Muscle layer of duodenum (tissue), 2 donors: Measurements from ENCODE around the gene CLCA4.

Experiments
- H3K27ac ChIP-seq: one replicate; pipeline ENCODE4 v1.7.0; 2013; ENCODE audit warnings: mild to moderate bottlenecking, low read length
- H3K27me3 ChIP-seq: one replicate; pipeline ENCODE4 v1.7.0; 2013; ENCODE audit warnings: low read depth, mild to moderate bottlenecking, control low read depth, low read length
- H3K36me3 ChIP-seq, 2 donors: one replicate each; pipeline ENCODE4 v1.7.0; 2013; ENCODE audit warnings: low read length in 2 of 2, control low read depth in 1 of 2, mild to moderate bottlenecking in 1 of 2; ENCODE audit not compliant: insufficient read depth in 2 of 2, control insufficient read depth in 1 of 2
- H3K4me1 ChIP-seq, 2 donors: one replicate each; pipeline ENCODE4 v1.7.0; 2013; ENCODE audit warnings: low read length in 2 of 2, mild to moderate bottlenecking in 2 of 2, control low read depth in 1 of 2, moderate library complexity in 1 of 2; ENCODE audit not compliant: insufficient read depth in 2 of 2, control insufficient read depth in 1 of 2
- H3K4me3 ChIP-seq, 2 donors: one replicate each; pipeline ENCODE4 v1.7.0; 2013; ENCODE audit warnings: low read length in 2 of 2, low read depth in 1 of 2, mild to moderate bottlenecking in 1 of 2
- H3K9me3 ChIP-seq, 2 donors: one replicate each; pipeline ENCODE4 v1.7.0; 2013; ENCODE audit warnings: low read length in 2 of 2, control low read depth in 1 of 2, mild to moderate bottlenecking in 1 of 2; ENCODE audit not compliant: control insufficient read depth in 1 of 2
- donor health status: healthy.

The CLCA4 gene

DNA sequence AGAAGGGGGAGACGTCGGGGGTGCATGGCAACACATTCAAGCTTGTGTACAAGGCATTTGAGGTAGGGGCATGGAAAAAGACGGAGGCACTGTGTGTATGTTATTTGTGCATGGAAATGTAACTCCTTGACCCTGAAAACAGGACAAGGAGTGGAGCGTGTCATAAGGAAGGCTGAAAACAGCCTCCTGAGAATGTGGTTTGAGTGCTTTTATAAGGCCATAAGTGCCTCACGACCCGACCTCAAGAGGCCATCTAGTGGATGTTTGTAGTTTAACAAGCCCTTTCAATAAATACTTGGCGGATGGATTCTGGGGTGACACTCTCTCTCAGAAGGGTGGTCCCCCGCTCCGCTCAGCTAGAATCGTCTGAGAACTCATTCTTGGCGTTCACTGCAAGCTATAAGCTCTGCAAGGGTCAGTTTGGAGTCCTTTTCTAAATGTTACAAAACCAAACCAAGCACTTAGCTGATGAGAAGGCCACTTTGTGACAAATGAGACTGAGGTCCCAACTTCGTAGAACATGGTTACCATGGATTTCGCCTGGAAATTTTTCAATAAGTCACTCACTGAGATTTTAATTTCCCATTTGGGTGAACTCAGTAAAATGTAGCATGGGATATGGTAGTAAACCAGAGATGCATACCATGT is 38.8 kb upstream of the CLCA4 start:
- Histone ChIP-seq H3K27me3 (no peaks in the 10 kb centered on the region), H3K36me3 (no peaks in the 10 kb centered on the region), H3K9me3 (no peaks in the 10 kb centered on the region), H3K4me3 (no peak overlapping the region), H3K4me1 (peaks cover 4 to 21% of the 10 kb centered on the region in 2 donors), H3K27ac (no peak overlapping the region)

DNA sequence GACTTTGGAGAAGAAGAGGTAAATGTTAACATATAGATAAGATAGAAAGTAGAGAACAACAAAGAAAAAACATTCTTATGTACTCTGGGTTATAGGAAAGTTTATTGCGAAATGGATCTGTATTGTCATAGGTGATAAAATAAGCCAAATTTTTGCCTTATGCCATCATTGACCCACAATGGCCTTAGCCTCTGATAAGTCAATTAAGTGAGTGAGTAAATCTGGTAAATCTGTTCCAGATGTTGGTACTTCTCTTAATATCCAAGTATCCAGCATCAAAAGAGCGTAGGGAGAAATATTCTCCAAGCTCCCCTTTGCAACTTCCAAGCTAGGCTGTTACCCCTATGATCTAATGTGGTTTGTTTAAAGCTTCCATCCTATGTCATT is 38.3 kb upstream of the CLCA4 start:
- H3K36me3 ChIP-seq = no peaks in the 10 kb centered on the region
- H3K4me3 ChIP-seq = no peak overlapping the region
- no peaks in the 10 kb centered on the region for H3K27me3 ChIP-seq
- H3K4me1 ChIP-seq = peaks cover 4 to 17% of the 10 kb centered on the region in 2 donors
- H3K27ac ChIP-seq = no peak overlapping the region
- no peaks in the 10 kb centered on the region for H3K9me3 ChIP-seq

DNA sequence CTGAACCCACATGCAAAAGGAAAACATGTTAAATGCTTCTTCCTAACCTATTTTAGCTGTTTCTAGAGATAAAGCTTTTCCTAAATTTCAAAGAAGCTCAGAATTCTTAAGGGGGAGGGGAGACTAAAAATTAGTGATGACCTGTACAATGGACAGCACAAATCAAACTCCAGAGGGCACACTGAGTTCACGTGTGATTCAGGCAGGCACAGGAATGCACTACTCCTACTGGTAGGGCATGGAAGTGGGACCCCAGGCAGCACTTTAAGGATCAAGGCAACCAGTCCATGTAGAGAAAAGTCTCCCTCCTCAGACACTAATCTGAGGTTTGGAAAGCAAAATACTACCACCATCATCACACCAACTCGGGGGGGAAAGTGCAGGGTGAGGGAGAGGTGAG is 31.3 kb upstream of the CLCA4 start:
- Histone ChIP-seq H3K27me3 (no peaks in the 10 kb centered on the region), H3K4me3 (no peak overlapping the region), H3K27ac (no peak overlapping the region), H3K4me1 (no peaks in the 10 kb centered on the region), H3K9me3 (no peaks in the 10 kb centered on the region), H3K36me3 (no peaks in the 10 kb centered on the region)

DNA sequence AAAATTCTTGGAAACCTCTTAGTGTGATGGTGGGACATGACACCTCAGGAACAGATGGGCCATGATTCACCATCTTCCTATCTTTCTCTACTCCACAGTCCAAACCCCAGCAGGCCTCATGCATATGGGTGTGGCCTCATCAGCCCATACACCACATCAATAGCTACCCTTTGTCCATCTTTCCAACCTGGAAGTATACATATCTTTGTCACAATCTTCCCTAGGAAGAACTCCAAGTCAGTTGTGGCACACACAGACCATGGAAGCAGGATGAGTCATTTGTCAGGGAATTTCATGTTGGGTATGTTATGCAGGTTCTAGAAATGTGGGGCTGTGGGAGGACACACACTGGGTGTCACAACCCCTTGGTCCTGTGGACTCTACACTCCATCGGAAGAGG is 30.5 kb upstream of the CLCA4 start:
- Histone ChIP-seq H3K36me3 (no peaks in the 10 kb centered on the region), H3K4me3 (no peak overlapping the region), H3K9me3 (no peaks in the 10 kb centered on the region), H3K27me3 (no peaks in the 10 kb centered on the region), H3K27ac (no peak overlapping the region), H3K4me1 (no peaks in the 10 kb centered on the region)

DNA sequence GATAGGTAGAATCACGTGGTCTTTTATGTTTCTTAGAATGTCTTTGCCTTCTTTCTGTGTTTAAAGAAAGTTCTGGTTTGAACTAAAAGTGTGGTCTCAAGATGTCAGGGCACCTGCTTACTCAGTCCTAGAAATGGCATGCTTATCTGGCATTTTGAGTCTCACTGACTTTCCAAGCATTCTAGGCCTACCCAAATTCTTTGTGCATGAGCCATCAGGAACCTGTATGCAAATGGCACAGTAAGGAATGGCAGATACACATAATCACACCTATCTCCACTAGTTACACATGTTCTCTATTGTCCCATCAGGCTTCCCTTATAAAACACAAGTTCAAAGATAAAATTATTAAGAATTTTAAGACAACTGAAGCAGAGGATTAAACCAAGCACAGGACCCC is 29.5 kb upstream of the CLCA4 start:
- Histone ChIP-seq H3K9me3 (no peaks in the 10 kb centered on the region), H3K27ac (no peak overlapping the region)

DNA sequence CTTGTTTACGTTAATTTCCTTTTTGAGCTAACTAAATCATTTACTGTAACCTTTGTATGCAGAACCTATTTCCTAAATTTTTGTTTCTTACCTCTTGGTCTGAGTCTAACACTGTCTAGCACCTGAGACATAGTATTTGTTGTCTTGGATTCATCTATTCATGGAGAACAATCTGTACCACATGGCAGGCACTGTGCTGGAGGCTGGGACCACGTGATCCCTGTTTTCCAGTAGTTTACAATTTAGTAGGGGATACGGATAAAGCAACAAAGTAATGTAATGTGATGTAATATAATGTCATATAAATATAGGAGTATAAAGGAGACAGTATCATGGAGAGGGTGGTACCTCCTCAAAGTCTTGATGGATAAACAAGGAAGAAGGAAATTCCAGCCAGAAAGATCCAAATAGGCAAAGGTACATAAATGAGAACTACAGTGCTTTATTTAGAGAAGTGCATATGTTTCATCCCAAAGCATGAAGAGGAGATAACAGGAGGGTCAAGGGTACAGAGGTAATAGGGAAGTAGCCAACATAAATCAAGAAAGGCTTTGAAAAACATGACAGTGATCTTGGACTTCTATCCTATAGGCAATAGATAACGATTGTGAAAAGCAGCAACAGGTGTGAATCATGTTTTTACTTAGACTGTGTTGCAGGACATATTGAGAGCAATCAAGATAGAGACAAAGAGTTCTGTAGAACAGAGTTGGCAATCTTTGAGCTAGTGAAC is 25.9 kb upstream of the CLCA4 start:
- Histone ChIP-seq H3K27me3 (no peaks in the 10 kb centered on the region), H3K4me1 (no peaks in the 10 kb centered on the region), H3K4me3 (no peak overlapping the region), H3K9me3 (no peaks in the 10 kb centered on the region), H3K27ac (no peak overlapping the region), H3K36me3 (no peaks in the 10 kb centered on the region)

More for the DNA sequence above, 29.5 kb upstream of the CLCA4 start:
- no peaks in the 10 kb centered on the region for H3K36me3 ChIP-seq
- H3K27me3 ChIP-seq = no peaks in the 10 kb centered on the region
- H3K4me1 ChIP-seq = no peaks in the 10 kb centered on the region
- H3K4me3 ChIP-seq = no peak overlapping the region

DNA sequence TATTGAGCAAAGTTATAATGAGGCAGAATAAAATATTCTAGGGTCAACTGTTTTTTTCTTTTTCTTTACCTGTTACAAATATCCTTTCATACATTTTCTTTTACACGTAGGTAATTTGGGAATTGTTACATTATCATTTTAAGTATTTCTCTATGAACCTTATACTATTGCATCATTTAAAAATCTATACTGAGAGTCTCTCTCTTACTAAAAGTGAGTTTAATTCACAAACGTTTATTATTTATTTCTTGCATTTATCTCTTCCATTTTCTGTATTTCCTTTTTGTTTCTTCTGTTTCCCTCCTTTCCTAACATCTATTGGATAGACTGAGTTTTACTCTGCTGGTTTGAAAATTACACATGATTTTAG is 25.4 kb upstream of the CLCA4 start:
- H3K4me1 ChIP-seq = no peaks in the 10 kb centered on the region
- H3K36me3 ChIP-seq = no peaks in the 10 kb centered on the region
- H3K4me3 ChIP-seq = no peak overlapping the region
- H3K27ac ChIP-seq = no peak overlapping the region
- H3K27me3 ChIP-seq = no peaks in the 10 kb centered on the region
- H3K9me3 ChIP-seq = no peaks in the 10 kb centered on the region

DNA sequence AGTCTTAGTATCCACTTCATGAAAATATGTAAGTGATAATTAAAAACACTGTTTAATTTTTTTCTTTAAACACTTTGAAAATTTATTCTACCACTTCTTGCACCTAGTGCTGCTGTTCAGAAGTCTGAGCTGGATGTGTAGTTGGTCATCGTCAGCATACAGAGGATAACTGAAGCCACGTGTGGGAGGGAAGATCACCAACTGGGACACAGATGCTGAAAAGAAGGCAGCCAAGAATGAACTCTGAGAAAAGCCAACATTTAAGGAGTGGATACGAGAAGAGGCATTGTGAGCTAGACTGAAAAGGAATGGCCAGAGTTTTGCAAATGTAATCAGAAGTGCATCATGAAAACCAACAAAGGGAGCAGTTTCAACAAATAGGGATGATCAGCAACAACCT is 24.6 kb upstream of the CLCA4 start:
- H3K27ac ChIP-seq = no peak overlapping the region
- no peak overlapping the region for H3K4me3 ChIP-seq
- no peaks in the 10 kb centered on the region for H3K36me3 ChIP-seq
- H3K27me3 ChIP-seq = no peaks in the 10 kb centered on the region
- no peaks in the 10 kb centered on the region for H3K9me3 ChIP-seq
- H3K4me1 ChIP-seq = no peaks in the 10 kb centered on the region

DNA sequence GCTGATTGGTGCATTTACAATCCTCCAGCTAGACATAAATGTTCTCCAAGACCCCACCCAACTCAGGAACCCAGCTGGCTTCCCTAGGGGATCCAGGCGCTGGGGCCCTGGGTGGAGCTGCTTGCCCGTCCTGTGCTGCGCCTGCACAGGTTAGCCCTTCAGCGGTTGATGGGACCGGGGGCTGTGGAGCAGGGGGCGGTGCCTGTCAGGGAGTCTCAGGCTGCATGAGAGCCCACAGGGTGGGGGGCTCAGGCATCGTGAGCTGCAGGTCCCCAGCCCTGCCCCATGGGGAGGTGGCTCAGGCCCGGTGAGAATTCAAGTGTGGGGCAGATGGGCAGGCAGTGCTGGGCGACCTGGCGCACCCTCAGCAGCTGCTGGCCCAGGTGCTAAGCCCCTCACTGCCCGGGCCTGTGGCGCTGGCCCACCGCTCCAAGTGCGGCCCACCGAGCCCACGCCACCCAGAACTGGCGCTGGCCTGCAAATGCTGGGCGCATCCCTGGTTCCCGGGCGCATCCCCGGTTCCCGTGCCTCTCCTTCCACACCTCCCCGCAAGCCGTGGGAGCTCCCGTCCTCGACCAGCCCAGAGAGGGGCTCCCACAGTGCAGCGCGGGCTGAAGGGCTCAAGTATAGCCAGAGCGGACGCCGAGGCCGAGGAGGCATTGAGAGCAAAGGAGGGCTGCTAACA is 23.1 kb upstream of the CLCA4 start:
- no peaks in the 10 kb centered on the region for H3K27me3 ChIP-seq
- H3K27ac ChIP-seq = no peak overlapping the region
- no peaks in the 10 kb centered on the region for H3K36me3 ChIP-seq
- no peaks in the 10 kb centered on the region for H3K9me3 ChIP-seq
- H3K4me3 ChIP-seq = no peak overlapping the region
- no peaks in the 10 kb centered on the region for H3K4me1 ChIP-seq

DNA sequence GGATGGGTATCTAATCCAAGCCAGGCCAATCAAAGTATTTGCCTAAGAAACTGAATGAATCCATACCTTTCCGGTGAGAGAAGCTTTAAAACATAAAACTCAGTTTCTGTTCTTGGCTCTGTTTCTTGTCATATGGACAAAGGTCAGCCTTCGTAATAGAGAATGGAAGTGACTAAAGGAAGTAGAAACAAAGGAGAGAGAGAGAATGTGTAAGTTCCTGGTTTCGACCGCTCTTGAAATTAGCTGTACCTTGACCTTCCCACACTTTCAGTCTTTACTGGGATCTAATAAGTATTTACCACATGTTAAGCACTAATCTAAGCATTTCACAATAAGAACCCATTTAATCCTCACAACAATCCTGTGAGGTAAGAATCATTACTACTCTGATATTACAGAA is 19.6 kb upstream of the CLCA4 start:
- Histone ChIP-seq H3K27me3 (no peaks in the 10 kb centered on the region), H3K27ac (no peak overlapping the region), H3K4me3 (no peak overlapping the region), H3K9me3 (peaks cover 0 to 5% of the 10 kb centered on the region in 2 donors), H3K4me1 (no peaks in the 10 kb centered on the region), H3K36me3 (no peaks in the 10 kb centered on the region)

DNA sequence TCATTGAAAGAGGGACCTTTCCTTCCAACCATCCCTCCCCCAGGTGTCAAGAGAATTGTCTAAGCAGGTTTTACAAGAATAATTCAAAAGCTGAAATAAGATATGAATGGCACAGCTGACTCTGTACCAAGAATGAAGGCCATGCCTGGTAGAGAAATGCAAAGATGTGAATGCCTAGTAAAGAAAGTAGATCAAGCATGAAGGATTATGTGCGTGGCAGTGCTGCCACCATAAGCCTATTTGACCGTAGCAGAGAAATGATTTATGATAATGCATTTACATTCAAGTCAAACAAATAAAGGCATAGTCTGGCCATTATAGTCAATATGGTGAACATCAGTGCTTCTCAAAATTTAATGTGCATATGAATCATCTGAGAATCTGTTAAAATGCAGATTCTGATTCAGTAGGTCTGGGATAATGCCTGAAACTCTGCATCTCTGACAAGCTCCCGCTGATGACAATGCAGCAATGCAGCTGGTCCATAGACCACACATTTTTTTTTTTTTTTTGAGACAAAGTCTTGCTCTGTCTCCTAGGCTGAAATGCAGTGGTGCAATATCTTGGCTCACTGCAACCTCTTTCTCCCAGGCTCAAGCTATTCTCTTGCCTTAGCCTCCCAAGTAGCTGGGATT is 16.6 kb upstream of the CLCA4 start:
- Histone ChIP-seq H3K4me3 (no peak overlapping the region), H3K27me3 (no peaks in the 10 kb centered on the region), H3K4me1 (no peaks in the 10 kb centered on the region), H3K36me3 (no peaks in the 10 kb centered on the region), H3K9me3 (peaks cover 0 to 5% of the 10 kb centered on the region in 2 donors), H3K27ac (no peak overlapping the region)
